ENCODE measurements around the gene SKAP2.

The SKAP2 gene

GRCh38 chr7:26743205-26743604 lies 121.2 kb downstream of the SKAP2 start:
- DNase-seq: no peak

GRCh38 chr7:26735976-26736600 lies 128.3 kb downstream of the SKAP2 start:
- DNase-seq: no peak

- DNase-seq: no peak
These were observed 135.1 kb downstream of the SKAP2 start for GRCh38 chr7:26729150-26729775.

GRCh38 chr7:26726051-26726450 lies 138.3 kb downstream of the SKAP2 start:
- DNase-seq: no peak

- no peak for DNase-seq
These were observed 139.6 kb downstream of the SKAP2 start for GRCh38 chr7:26724795-26725194.

- DNase-seq: no peak
These were observed 141.3 kb downstream of the SKAP2 start for GRCh38 chr7:26723129-26723528.

- DNase-seq: no peak
These were observed 142.9 kb downstream of the SKAP2 start for GRCh38 chr7:26721450-26721849.

- no peak for DNase-seq
These were observed 146.3 kb downstream of the SKAP2 start for GRCh38 chr7:26718063-26718462.

- DNase-seq: no peak
These were observed 150.0 kb downstream of the SKAP2 start for GRCh38 chr7:26714438-26714837.

- no peak for DNase-seq
These were observed 150.4 kb downstream of the SKAP2 start for GRCh38 chr7:26714006-26714405.

GRCh38 chr7:26709210-26709990 lies 155.0 kb downstream of the SKAP2 start:
- no peak for DNase-seq

- no peak for DNase-seq
These were observed 158.8 kb downstream of the SKAP2 start for GRCh38 chr7:26705567-26705966.

- DNase-seq: no peak
These were observed 159.6 kb downstream of the SKAP2 start for GRCh38 chr7:26704786-26705185.

GRCh38 chr7:26704036-26704435 lies 160.4 kb downstream of the SKAP2 start:
- no peak for DNase-seq

GRCh38 chr7:26700893-26701292 lies 163.5 kb downstream of the SKAP2 start:
- no peak for DNase-seq

GRCh38 chr7:26700386-26700785 lies 164.0 kb downstream of the SKAP2 start:
- no peak for DNase-seq

GRCh38 chr7:26699766-26700165 lies 164.6 kb downstream of the SKAP2 start:
- DNase-seq: no peak

GRCh38 chr7:26698806-26699205 lies 165.6 kb downstream of the SKAP2 start:
- no peak for DNase-seq

GRCh38 chr7:26698194-26698593 lies 166.2 kb downstream of the SKAP2 start:
- DNase-seq: no peak

GRCh38 chr7:26696978-26697377 lies 167.4 kb downstream of the SKAP2 start:
- no peak for DNase-seq

GRCh38 chr7:26696161-26696560 lies 168.2 kb downstream of the SKAP2 start:
- no peak for DNase-seq

GRCh38 chr7:26694713-26695112 lies 169.7 kb downstream of the SKAP2 start:
- no peak for DNase-seq

GRCh38 chr7:26694141-26694540 lies 170.2 kb downstream of the SKAP2 start:
- DNase-seq: no peak

GRCh38 chr7:26691886-26692285 lies 172.5 kb downstream of the SKAP2 start:
- no peak for DNase-seq

All from NCI-H524 treated with DMSO at 0.1 percent for 48 hours (cell line).